Measurements from ENCODE around the gene GAS6.
"Not testable (repeated sequence)": the region's sequence is repeated elsewhere in the genome, so short reads cannot be mapped to it uniquely, and the experiment has no call there.

GAS6 gene

DNA sequence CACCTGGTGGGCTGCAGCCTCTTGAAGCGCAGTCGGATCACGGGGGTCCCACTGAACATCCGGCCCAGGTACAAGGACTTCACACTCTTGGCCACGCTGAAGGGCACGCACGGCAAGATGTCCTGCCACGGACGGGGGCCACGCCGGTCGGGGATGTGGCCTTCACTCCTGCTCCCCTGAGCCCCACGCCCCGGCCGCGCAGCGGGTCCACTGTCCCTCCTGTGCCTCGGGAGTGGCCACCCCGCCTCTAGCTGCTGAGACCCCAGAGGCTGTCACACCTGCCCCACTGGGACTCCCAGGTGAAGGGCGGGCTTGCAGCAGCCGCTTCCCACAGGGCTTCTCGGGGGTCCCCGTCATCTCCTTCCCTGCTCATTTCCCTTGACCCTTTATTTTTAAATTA, 31.2 kb downstream of the GAS6 start:
- H3K27me3 ChIP-seq (replicated peaks; ENCODE audit: control insufficient read depth, insufficient read depth, low read length) = no peaks in the 10 kb centered on the region
- no peaks in the 10 kb centered on the region for H3K36me3 ChIP-seq (ENCODE audit: control insufficient read depth, insufficient read depth, low read length)
- TF ChIP-seq, protein P1, sequence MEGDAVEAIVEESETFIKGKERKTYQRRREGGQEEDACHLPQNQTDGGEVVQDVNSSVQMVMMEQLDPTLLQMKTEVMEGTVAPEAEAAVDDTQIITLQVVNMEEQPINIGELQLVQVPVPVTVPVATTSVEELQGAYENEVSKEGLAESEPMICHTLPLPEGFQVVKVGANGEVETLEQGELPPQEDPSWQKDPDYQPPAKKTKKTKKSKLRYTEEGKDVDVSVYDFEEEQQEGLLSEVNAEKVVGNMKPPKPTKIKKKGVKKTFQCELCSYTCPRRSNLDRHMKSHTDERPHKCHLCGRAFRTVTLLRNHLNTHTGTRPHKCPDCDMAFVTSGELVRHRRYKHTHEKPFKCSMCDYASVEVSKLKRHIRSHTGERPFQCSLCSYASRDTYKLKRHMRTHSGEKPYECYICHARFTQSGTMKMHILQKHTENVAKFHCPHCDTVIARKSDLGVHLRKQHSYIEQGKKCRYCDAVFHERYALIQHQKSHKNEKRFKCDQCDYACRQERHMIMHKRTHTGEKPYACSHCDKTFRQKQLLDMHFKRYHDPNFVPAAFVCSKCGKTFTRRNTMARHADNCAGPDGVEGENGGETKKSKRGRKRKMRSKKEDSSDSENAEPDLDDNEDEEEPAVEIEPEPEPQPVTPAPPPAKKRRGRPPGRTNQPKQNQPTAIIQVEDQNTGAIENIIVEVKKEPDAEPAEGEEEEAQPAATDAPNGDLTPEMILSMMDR (IDR thresholded peaks at IDR 0.05; ENCODE audit: insufficient read depth, low read length, poor library complexity, severe bottlenecking) = no peak
- no peak overlapping the region for H3K4me3 ChIP-seq (replicated peaks; ENCODE audit: low read depth, low read length)
- no peak for DNase-seq (ENCODE audit: extremely low read depth, insufficient read length)

DNA sequence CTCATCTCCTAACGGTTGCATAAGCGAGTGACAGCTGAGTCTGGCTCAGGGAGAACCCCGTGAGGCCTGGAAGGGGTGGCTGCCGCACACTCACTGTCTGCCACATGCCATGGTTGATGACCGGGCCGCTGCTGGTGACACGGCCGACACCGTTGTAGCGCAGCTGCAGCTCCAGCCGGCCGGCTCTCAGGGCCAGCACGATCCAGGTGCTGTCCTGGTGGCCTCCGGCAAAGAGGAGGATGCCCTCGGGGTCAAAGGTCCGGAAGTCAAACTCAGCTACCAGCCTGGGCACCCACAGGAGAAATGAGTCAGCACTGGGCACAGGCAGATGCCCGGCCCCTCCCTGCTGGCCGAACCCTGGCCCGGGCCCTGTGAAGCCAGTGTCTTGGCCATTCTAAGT, 31.7 kb downstream of the GAS6 start:
- Histone ChIP-seq H3K4me3 (replicated peaks; ENCODE audit: low read depth, low read length) (no peak overlapping the region), H3K27me3 (replicated peaks; ENCODE audit: control insufficient read depth, insufficient read depth, low read length) (no peaks in the 10 kb centered on the region), H3K36me3 (ENCODE audit: control insufficient read depth, insufficient read depth, low read length) (no peaks in the 10 kb centered on the region)
- TF ChIP-seq, protein P1 (IDR thresholded peaks at IDR 0.05; ENCODE audit: insufficient read depth, low read length, poor library complexity, severe bottlenecking) = no peak
- no peak for DNase-seq (ENCODE audit: extremely low read depth, insufficient read length)

DNA sequence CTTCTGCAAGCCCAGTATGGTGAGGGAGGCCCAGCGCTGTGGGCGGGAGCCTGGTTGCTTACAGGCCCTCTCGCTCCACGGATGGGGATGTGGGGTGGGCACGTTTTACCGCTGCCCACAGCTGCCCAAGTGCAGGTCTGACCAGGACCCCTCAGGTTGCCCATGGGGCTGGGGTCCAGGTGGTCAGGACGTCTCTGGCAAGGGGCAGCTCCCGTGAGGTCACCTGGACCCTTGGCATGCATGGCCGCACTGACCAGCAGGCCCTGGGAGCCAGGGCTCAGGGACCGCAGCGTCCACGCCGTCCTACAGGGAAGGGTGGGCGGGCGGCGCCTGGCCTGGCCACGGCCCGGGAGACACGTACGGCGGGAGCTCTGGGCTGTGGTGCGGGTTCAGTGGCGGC, 32.8 kb downstream of the GAS6 start:
- H3K27me3 ChIP-seq (replicated peaks; ENCODE audit: control insufficient read depth, insufficient read depth, low read length) = no peaks in the 10 kb centered on the region
- H3K36me3 ChIP-seq (ENCODE audit: control insufficient read depth, insufficient read depth, low read length) = no peaks in the 10 kb centered on the region
- DNase-seq (ENCODE audit: extremely low read depth, insufficient read length) = no peak
- TF ChIP-seq, protein P1 (IDR thresholded peaks at IDR 0.05; ENCODE audit: insufficient read depth, low read length, poor library complexity, severe bottlenecking) = no peak
- no peak overlapping the region for H3K4me3 ChIP-seq (replicated peaks; ENCODE audit: low read depth, low read length)

DNA sequence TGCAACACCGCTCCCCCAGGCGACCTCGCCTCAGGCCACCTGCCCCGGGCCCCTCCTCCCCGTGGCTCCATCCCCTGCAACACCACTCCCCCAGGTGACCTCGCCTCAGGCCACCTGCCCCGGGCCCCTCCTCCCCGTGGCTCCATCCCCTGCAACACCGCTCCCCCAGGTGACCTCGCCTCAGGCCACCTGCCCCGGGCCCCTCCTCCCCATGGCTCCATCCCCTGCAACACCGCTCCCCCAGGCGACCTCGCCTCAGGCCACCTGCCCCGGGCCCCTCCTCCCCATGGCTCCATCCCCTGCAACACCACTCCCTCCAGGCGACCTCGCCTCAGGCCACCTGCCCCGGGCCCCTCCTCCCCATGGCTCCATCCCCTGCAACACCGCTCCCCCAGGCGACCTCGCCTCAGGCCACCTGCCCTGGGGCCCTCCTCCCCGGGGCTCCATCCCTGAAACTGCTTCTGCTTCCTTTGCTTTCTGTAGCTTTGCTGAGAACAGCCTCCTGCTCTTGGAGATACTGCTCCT, 33.4 kb downstream of the GAS6 start:
- not testable (repeated sequence) for H3K36me3 ChIP-seq (ENCODE audit: control insufficient read depth, insufficient read depth, low read length); H3K4me3 ChIP-seq (replicated peaks; ENCODE audit: low read depth, low read length); DNase-seq (ENCODE audit: extremely low read depth, insufficient read length); H3K27me3 ChIP-seq (replicated peaks; ENCODE audit: control insufficient read depth, insufficient read depth, low read length)

DNA sequence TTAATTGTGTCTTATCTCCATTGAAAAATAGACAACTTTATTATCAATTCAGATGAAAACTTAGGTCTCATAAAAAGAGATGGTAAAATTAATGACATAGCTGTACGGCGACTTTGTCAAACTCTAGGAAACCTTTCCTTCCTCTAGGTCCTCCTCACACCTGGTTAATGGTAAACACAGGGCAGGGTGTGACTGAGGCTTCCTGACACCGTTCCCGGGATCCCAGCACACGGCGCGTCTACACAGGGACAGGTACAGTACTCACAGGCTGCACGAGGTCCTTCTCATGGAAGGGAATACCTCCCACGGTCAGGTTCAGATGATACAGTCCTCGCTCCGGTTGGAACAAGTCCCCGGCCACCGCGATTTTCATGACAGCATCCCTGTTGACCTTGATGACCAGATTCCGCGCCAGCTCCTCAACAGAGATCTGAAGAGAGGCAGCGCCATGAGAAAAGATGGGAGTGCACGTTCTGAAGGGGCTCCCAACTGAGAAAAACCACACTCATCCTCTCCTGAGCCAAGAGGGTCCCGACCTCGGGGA, 35.5 kb downstream of the GAS6 start:
- TF ChIP-seq, protein P1 (IDR thresholded peaks at IDR 0.05; ENCODE audit: insufficient read depth, low read length, poor library complexity, severe bottlenecking) = no peak
- Histone ChIP-seq H3K36me3 (ENCODE audit: control insufficient read depth, insufficient read depth, low read length) (no peaks in the 10 kb centered on the region), H3K4me3 (replicated peaks; ENCODE audit: low read depth, low read length) (no peak overlapping the region), H3K27me3 (replicated peaks; ENCODE audit: control insufficient read depth, insufficient read depth, low read length) (no peaks in the 10 kb centered on the region)
- no peak for DNase-seq (ENCODE audit: extremely low read depth, insufficient read length)

DNA sequence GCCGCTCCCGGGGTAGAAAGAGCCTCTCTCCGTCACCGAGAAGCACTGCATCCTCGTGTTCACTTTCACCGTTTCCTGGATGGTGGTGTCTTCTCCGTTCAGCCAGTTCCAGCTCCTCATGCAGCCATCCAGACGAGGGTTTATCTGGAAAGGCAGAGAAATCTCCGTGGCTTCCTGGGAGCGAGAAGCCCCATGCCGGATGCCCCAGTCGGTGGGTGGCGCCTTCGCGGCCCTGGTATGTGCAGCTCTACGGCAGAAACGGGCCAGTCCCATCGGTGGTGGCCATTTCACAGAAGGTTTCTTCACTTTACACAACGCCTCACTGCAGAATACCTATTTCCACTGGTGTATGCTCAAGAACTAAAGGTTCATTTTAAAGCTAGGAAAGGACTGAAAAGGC, 36.9 kb downstream of the GAS6 start:
- Histone ChIP-seq H3K4me3 (replicated peaks; ENCODE audit: low read depth, low read length) (no peak overlapping the region), H3K36me3 (ENCODE audit: control insufficient read depth, insufficient read depth, low read length) (no peaks in the 10 kb centered on the region; the same call in 1 of the 2 replicates), H3K27me3 (replicated peaks; ENCODE audit: control insufficient read depth, insufficient read depth, low read length) (no peaks in the 10 kb centered on the region)
- TF ChIP-seq, protein P1 (IDR thresholded peaks at IDR 0.05; ENCODE audit: insufficient read depth, low read length, poor library complexity, severe bottlenecking) = no peak
- no peak for DNase-seq (ENCODE audit: extremely low read depth, insufficient read length)

DNA sequence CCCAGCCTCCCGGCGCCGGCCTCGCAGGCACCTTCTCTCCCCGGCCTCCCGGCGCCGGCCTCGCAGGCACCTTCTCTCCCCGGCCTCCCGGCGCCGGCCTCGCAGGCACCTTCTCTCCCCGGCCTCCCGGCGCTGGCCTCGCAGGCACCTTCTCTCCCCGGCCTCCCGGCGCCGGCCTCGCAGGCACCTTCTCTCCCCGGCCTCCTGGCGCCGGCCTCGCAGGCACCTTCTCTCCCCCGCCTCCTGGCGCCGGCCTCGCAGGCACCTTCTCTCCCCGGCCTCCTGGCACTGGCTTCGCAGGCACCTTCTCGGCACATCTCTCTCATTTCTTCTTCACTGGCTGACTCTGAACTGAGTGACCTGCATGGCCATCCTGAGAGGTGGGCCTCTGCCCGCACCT, 37.4 kb downstream of the GAS6 start:
- H3K4me3 ChIP-seq (replicated peaks; ENCODE audit: low read depth, low read length); DNase-seq (ENCODE audit: extremely low read depth, insufficient read length); H3K27me3 ChIP-seq (replicated peaks; ENCODE audit: control insufficient read depth, insufficient read depth, low read length); H3K36me3 ChIP-seq (ENCODE audit: control insufficient read depth, insufficient read depth, low read length): not testable (repeated sequence)
